ENCODE measurements around the gene KRTAP9-7.
"Not testable (repeated sequence)": the region's sequence is repeated elsewhere in the genome, so short reads cannot be mapped to it uniquely, and the experiment has no call there.

Gene KRTAP9-7

DNA sequence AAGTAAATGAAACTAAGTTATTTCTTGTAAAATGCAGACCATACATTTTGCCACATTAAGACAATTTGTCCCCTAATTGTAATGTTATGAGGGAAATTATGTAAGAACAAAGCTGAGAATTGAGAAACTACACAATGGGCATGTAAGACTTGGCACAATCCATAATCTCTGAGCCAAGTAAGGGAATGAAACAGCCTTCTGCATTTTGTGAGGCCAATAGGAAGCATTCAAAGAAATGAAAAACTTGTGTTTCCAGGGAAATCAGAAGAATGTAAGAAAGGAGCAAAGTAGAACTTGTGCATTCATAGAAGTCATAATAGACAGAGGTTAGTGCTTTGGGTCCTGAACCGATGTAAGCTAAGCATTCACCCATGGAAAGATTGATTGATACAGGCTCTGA is 24.2 kb upstream of the KRTAP9-7 start:
- TF ChIP-seq CTCF (IDR thresholded peaks at IDR 0.05; ENCODE audit: control extremely low read depth, extremely low read depth, low read depth, missing control alignments), result no peak
- ChIA-PET CTCF (no interaction called here), POLR2A (no interaction called here)
- peak; percentile 0 for DNase-seq (ENCODE audit: extremely low spot score)

GRCh38 chr17:41254861-41255260 is 20.6 kb upstream of the KRTAP9-7 start:
- POLR2A ChIA-PET, result no interaction called here

DNA sequence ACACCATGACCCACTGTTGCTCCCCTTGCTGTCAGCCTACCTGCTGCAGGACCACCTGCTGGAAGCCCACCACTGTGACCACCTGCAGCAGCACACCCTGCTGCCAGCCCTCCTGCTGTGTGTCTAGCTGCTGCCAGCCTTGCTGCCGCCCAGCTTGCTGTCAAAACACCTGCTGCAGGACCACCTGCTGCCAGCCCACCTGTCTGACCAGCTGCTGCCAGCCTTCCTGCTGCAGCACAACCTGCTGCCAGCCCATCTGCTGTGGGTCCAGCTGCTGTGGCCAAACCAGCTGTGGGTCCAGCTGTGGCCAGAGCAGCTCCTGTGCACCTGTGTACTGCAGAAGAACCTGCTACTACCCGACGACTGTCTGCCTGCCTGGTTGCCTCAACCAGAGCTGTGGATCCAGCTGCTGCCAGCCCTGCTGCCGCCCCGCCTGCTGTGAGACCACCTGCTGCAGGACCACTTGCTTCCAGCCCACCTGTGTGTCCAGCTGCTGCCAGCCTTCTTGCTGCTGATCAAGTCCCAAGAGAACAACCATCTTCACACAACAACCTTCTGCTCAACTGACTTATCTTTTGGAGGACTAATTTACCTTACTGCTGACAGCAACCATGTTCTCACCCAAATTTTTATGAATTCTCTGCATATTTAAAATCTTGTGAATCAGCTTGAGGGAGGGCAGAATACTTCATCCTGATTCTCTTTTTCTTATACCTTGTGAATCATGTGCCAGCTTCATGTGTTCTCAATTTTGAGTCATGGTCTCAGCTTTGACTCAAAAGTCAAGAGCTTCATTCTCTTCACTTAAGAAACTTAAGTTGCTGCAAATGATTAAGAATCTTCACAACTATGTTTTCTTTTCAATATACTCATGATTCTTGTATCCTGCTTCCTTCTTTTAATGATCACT is 19.9 kb upstream of the KRTAP9-7 start, which contains the start of gene KRTAP9-9:
KRTAP9-9 (plus strand) TSS at position 4 of the 910 bp plus-strand sequence.
- POLR2A ChIA-PET, CTCF ChIA-PET: not testable (repeated sequence)
- DNase-seq (ENCODE audit: extremely low spot score), result peak; percentile 0

More at GRCh38 chr17:41254861-41255260, 20.6 kb upstream of the KRTAP9-7 start:
- CTCF ChIA-PET, result no interaction called here
- peak; percentile 1 for DNase-seq (ENCODE audit: extremely low spot score)
- TF ChIP-seq CTCF (IDR thresholded peaks at IDR 0.05; ENCODE audit: control extremely low read depth, extremely low read depth, low read depth, missing control alignments), result no peak

DNA sequence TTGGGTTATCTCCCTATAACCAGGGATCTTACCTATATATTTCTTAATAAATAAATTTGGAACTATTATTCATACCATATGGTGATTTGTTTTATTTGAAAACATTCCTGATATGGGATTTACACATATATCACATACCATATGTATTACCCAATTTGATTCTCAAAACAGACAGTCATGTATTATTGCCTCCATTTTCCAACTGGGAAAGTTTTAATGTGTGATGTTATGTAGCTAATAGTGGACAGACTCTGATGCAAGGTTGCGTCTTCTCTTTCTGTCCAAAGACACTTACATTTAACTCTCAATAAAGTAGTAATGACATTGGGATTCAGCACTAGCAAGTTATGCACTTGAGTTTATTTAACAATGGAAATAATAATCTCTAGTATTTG is 19.2 kb upstream of the KRTAP9-7 start:
- CTCF ChIA-PET, result no interaction called here
- TF ChIP-seq CTCF (IDR thresholded peaks at IDR 0.05; ENCODE audit: control extremely low read depth, extremely low read depth, low read depth, missing control alignments), result no peak
- POLR2A ChIA-PET, result no interaction called here
- no peak for DNase-seq (ENCODE audit: extremely low spot score)

GRCh38 chr17:41258406-41258805 is 17.1 kb upstream of the KRTAP9-7 start:
- ChIA-PET POLR2A (no interaction called here), CTCF (no interaction called here)
- no peak for TF ChIP-seq CTCF (IDR thresholded peaks at IDR 0.05; ENCODE audit: control extremely low read depth, extremely low read depth, low read depth, missing control alignments)
- DNase-seq (ENCODE audit: extremely low spot score), result no peak

DNA sequence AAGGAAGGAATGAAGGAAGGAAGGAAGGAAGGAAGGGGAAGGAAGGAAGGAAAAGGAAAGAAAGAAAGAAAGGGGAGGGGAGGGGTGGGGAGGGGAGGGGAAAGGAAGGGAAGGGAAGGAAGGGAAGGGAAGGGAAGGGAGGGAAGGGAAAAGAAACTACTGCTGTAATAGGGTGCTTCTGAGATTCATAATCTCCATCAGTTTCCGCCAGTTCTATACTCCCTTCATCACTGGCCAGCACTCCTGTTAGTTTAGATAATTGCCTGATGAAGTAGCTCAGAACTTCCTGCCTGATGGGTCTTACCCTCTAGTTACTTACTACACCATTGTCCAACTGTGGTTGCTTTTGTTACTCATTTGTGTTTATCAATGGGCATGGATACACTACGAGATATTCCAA is 12.3 kb upstream of the KRTAP9-7 start:
- TF ChIP-seq CTCF (IDR thresholded peaks at IDR 0.05; ENCODE audit: control extremely low read depth, extremely low read depth, low read depth, missing control alignments), result no peak
- POLR2A ChIA-PET, result no interaction called here
- DNase-seq (ENCODE audit: extremely low spot score), result no peak
- CTCF ChIA-PET, result interaction anchor here (0.9 kb wide), 1 partner anchor 14 kb away, joined by 3 read pairs; no protein-coding TSS in a partner anchor

DNA sequence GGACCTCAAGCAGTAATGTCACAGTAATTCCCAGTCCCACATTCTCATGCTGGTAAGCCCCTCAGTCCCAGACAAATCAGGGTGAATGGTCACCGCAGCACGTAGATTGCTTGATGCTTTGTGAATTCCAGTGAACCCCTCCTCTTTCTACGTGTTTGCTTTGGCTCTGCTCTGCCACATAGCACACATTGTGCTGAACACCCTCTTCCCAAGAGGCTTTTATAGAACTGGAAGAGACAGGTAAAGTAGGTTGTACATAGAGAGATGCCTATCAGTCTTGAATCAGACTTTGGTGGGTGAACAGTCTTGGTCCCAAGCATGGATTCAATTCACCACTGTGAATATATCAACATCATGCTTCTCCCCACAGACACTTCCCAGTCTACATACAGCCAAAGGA is 10.9 kb upstream of the KRTAP9-7 start:
- peak; percentile 1 for DNase-seq (ENCODE audit: extremely low spot score)
- TF ChIP-seq CTCF (IDR thresholded peaks at IDR 0.05; ENCODE audit: control extremely low read depth, extremely low read depth, low read depth, missing control alignments), result no peak
- ChIA-PET CTCF (interaction anchor here (1.4 kb wide), 1 partner anchor 12 kb away, joined by 3 read pairs; no protein-coding TSS in a partner anchor), POLR2A (no interaction called here)

All from GM10248 (cell line).